GM12865 (cell line): ENCODE data around the gene MAS1.

Source experiments
- DNase-seq: peaks from one replicate; pipeline ENCODE4 v3.0.0; 2010; ENCODE audit warnings: low read depth
- H3K4me3 ChIP-seq: 2 replicates; pipeline ENCODE4 v1.5.1; 2011; ENCODE audit warnings: mild to moderate bottlenecking, low read depth, low read length, control low read depth
- TF ChIP-seq, protein P1 (sequence below): IDR thresholded peaks from 2 replicates; pipeline ENCODE4 v1.5.1; 2011; ENCODE audit warnings: low read length, control low read depth, low read depth, inconsistent platforms; ENCODE audit not compliant: insufficient read depth; ENCODE audit errors: missing control alignments

The MAS1 gene

DNA sequence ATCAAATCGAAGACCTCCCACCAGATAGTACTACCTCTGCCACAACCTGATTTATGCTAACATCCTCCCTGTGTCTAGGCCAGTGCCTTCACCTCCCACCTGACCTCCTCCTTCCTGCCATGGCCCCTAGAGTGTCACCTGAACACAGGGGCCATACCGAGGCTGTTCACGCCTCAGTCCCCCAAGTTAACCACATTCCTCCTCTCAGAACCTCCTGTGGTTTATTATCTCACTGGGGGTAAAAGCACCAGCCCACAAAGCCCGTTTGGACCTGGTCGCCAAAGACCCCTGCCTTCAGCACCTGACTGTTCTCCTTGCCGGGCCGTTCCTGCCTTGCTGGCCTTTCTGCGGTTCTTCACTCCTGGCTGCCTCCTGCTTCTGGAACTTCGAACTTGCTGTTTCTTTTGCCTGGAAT, 13.7 kb downstream of the MAS1 start:
- TF ChIP-seq, protein P1, sequence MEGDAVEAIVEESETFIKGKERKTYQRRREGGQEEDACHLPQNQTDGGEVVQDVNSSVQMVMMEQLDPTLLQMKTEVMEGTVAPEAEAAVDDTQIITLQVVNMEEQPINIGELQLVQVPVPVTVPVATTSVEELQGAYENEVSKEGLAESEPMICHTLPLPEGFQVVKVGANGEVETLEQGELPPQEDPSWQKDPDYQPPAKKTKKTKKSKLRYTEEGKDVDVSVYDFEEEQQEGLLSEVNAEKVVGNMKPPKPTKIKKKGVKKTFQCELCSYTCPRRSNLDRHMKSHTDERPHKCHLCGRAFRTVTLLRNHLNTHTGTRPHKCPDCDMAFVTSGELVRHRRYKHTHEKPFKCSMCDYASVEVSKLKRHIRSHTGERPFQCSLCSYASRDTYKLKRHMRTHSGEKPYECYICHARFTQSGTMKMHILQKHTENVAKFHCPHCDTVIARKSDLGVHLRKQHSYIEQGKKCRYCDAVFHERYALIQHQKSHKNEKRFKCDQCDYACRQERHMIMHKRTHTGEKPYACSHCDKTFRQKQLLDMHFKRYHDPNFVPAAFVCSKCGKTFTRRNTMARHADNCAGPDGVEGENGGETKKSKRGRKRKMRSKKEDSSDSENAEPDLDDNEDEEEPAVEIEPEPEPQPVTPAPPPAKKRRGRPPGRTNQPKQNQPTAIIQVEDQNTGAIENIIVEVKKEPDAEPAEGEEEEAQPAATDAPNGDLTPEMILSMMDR, result no peak
- peak; percentile 44 for DNase-seq
- no peak overlapping the region for H3K4me3 ChIP-seq

DNA sequence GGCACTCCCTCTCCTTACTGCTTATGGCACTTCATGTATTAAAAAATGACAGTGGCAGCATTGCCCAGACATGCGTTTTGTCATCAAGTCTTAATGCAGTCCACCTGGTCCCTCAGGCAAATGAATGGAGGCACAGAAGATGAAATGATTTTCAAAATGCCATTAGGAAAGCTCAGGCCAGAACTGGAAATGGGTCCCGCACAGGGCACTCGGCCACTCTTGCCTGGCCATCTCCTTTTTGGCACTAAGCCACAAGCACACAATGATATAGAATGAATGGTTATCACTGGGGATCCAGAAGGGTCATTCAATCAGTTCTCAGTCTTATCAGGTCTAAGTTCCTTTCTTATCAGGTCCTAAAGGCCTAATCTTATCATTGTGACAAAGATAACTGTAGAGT, 15.6 kb downstream of the MAS1 start:
- TF ChIP-seq, protein P1, result no peak
- H3K4me3 ChIP-seq, result no peak overlapping the region
- DNase-seq, result no peak

DNA sequence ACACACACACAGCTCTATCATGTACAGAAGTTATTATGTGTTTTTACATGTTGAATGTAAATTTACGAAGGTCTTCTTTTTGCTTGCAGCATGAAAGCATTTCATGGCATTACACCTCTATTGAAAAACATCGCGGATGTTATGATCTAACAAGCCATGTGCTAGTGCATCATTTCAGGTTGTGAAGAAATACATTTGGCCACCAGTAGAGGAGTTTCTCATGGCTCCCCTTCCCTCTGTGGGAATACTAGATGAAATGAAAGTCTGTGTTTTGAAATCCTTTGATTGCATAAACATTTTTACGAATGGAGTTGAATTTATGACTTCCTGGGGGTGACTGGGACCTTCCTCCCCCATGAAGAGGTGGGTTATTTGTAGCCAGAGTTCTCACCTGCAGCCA, 17.7 kb downstream of the MAS1 start:
- H3K4me3 ChIP-seq, result no peak overlapping the region
- TF ChIP-seq, protein P1, result no peak
- DNase-seq, result no peak

DNA sequence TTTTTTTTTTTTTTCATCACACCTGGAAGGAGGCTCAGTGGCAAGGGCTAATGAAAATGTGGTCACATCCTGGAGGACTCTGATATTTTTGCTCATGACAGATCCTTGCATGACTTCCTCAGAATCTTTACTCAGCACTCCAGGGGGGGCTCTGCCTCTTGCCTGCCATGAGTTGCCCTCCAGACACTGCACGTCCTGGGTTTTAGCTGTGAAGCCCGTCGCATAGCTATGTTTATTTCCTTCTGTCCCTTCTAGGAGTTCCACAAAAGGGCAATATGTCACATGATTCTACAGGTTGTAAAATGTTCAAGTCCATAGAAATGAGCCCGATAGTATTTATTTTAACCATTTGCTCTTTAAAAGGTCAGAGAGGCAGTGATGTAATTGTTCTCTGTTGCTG, 18.2 kb downstream of the MAS1 start:
- no peak overlapping the region for H3K4me3 ChIP-seq
- DNase-seq, result no peak
- TF ChIP-seq, protein P1, result no peak

DNA sequence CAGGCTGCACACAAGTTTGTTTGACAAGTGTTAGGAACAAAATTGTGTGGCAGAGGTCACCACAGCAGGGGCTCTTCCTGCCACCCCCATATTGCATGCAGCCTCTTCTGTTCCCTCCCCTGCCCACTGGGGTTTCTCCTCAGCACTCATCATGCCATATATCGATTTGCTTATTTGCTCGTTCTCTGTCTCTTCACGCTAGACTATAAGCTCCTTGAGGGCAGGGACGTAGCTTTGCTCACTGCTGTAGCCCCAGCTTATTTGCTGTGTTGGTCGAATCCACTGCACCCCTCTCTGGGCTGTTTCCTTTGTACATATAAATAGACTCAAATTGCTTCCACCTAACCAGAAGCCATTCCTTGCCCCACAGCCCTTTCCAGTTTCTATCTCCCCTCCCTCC, 19.6 kb downstream of the MAS1 start:
- TF ChIP-seq, protein P1, result no peak
- no peak overlapping the region for H3K4me3 ChIP-seq
- no peak for DNase-seq

DNA sequence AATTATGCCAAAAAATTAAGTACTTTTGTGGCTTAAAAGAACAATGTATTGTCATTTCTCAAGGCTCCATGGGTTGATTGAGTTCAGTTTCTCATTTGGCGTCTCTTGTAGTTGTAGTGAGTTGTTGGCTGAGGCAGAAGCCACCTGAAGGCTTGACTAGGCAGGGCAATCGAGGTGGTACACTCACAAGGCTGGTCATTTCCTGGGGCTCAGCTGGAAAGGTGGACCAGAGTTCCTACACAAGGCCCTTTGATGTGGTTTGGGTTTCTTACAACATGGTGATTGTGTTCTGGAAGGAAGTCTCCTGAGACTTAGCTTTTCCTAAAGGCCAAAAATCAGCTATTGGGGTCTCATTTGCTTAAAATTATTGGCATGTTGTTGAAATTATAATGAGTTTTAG, 22.6 kb downstream of the MAS1 start:
- TF ChIP-seq, protein P1, result no peak
- no peak for DNase-seq
- H3K4me3 ChIP-seq, result no peak overlapping the region

DNA sequence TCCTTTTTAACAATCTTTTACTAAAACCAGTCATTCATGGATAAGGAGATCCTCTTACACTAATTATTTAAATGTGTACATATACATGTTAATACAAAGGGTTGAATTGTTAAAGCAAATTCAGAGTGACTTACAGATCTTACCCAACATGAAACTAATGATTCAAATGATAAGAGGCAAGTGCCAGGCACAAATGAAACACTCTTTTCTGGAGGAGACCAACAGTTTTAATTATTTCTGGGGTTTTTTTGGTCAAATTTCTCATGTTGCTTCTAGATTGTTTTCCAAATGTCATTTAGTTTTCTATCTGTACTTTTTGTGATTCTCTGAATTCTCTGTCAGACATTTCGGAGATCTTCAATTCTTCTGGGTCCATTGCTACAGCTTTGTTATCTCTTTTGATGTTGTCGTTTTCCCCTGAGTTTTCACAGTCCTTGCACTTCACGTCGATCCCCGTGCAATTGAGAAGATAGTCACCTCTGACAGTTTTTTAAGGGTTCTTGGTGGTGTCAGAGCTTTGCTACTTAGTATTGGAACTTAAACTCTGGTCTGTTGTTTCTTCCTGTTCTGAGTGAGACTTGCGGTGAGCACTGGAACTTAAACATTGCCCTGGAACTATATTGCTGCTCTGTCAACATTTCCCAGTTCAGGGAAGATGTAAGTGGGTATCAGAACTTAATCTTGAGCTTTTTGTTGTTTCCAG, 23.2 kb downstream of the MAS1 start:
- no peak overlapping the region for H3K4me3 ChIP-seq
- TF ChIP-seq, protein P1, result no peak
- DNase-seq, result no peak
